HG03342 (cell line): ENCODE measurements around the gene HCCS.
"Not testable (repeated sequence)": the region's sequence is repeated elsewhere in the genome, so short reads cannot be mapped to it uniquely, and the experiment has no call there.

ENCODE experiments used
- ATAC-seq: cut with Tn5 transposase; IDR thresholded peaks from one replicate; pipeline ENCODE4 v1.9.1; 2021; ENCODE audit warnings: mild to moderate bottlenecking, moderate library complexity; ENCODE audit not compliant: unreplicated experiment

HCCS gene

DNA sequence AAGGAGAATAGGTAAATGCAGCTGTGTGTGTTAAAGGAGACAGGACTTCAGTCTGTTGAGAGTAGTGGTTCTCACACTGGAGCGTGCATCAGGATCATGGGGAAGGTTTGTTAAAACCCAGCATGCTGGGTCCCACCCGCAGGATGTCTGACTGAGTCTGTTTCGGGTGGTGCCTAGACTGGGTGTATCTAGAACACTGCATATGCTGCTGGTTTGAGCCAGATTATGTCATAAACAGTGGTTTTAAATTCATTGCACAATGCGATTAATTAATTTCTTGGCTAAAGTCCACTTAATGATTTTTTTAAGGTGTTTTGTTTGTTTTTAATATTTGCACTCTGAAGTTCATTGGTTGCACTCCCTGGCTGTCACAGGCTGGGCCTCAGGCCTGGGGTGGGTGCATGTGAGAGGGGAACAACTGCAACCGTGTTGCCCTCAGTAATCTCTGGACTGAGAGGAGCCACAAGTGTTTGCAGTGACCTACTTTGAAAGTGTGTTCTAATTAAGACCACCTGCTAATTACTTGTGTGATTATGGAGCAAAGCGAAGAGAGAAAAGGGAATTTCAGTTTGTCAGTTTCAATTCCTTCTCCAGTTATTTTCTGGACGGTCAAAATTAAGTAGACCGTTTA, 8.3 kb downstream of the HCCS start:
- no peak for ATAC-seq

DNA sequence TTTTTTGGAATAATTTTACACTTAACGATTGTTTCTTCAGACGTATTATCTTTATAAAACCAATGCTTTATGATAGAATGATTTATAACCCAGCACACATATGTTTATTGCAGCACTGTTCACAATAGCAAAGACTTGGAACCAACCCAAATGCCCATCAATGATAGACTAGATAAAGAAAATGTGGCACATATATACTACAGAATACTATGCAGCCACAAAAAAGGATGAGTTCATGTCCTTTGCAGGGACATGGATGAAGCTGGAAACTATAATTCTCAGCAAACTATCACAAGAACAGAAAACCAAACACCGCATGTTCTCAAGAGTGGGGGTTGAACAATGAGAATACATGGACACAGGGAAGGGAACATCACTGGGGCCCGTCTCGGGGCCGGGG, 12.0 kb downstream of the HCCS start:
- not testable (repeated sequence) for ATAC-seq

DNA sequence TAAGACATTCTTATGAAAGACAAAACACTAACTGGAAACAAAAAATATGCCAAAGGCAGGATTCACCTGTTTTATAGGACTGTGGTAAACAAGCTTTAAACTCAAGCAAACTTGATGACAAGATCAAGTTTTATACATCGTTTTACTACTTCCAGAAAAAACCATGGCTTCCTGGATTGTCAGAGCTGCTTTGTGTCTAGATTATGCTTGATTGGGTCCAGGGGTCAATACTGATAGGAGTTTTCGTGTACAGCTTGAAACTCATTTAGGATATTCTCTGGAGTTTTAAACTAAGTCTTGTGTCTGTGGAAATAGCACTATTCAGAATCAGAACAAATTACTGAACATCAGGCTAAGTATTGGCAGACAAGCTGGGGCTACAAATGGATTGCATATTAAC, 13.0 kb downstream of the HCCS start:
- no peak for ATAC-seq

DNA sequence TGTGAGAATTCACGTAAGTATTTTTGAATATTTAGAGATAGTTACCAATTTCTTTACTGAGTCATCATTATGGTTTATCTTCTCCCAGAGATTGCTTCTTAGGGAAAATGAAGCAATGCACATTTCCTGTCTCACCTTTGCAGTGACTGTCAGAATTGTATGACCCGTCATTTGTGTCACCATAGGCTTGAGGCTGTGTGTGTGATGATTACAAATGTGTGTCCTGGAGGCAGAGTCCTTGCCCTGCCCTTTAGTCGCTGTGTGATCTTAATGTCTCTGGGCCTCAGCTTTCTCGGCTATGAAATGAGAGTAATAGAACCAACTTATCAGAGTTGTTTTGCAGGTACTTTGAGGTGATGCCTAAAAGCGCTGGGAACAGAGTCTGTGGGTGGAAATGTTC, 13.9 kb downstream of the HCCS start:
- no peak for ATAC-seq

DNA sequence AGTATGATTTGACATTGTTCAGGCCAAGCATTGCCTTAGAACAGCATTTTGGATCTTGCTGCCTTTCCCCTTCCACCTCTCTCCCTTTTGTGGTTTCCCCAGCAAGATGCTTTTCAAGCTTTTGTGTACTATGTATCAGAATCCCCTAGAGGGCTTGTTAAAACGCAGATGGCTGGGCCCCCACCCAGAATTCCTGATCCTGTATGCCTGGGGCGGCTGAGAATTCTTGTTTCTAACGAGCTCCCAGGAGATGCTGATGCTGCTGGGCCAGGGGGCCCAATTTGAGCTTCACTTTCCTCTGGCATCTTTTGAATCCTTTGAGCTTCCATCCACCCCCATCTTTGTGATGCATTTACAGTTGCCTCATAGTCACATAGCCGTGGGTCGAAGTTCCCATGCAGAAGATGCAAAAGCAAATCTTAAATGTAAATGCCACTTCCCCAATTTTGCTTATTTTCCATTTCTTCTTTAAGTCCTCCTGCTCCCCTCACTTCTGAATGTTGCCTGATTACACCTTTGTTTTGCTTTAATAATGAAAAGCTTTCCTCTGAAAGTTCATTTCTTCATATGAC, 18.5 kb downstream of the HCCS start:
- ATAC-seq: no peak

DNA sequence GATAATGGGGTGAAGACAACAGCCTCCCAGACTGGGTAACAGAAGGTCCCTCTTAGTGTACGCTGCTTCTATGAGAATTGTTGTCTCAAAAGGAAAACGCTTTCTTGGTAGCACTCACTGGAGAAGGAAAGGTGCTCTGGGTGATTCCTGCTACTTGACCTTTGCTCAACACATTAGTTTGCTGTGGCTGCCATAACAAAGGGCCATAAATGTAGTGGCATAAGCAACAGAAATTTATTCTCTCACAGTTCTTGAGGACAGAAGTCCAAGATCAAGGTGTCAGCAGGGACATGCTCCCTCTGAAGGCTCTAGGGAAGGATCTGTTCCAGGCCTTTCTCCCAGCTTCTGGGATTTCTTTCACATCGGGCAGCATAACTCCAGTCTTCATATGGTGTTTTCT, 19.0 kb downstream of the HCCS start:
- ATAC-seq: no peak

DNA sequence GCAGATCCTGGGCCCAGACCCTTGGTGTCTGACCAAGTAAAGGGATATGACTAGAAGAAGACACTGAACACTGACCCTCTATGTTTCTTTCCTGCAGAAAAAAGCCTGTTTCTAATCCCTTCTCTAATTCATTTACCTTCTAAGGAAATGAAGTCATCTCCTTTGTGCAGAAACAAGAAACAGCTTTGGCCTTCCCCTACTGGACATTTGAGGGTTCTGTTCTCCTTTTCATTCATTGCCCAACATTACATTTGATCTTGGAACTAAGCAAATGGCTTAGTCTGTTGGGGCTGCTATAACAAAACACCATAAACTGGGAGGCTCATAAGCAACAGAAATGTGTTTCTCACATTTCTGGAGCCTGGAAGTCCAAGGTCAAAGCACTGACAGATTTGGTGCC, 20.0 kb downstream of the HCCS start:
- no peak for ATAC-seq

DNA sequence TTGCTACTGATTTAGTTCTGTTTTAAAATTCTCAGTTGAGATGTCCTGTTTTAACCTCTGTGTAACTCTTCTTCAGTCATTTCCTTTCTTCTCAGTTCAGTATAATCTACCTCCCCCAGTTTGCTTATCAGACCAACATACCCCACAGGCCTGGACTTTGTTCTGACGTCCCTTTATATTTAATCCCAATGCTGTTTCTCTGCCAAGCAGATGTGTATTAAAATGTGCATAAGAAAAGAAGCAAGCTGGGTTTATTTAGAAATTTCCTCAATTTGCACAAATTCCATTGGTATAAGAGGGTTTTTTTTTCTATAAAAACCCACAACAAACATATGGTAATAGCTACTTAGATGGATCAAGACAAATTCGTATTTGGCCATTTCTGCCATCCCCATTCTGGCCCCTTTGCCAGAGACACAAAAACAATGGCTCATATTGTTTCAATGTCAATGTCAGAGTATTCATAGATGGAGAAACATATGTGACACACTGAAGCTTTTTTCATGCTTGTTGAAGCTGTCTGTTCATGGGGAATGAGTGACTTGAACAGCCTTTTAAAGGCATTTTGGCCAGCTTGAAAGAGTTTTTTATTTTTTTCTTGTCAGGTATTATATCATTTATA, 24.5 kb downstream of the HCCS start:
- ATAC-seq: no peak

DNA sequence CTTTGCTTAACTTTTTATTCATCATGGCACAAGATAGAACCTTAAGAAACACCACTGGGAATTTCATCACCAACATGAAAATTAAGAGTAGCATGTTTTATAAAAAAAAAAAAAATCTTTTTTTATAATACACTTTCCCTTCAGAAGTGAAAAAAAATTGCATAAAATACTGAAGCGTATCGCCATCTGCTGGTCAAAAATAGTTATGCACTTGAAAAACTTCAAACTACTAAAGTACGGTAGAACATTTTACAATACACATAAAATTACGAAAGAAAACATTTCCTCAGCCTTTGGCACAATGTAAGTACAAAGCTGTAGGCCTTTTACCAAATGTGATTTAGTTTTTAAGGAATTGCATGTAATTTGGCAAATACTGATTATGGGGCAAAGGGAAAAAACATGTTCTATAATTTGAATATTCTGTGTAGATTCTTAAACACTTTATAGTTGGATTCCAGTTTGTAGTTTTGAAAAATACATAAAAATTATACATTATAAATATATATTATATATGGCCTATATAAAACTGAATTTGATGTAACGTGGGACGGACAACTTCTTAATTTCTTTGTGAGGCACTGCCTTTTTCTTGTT, 26.5 kb downstream of the HCCS start:
- ATAC-seq: no peak

DNA sequence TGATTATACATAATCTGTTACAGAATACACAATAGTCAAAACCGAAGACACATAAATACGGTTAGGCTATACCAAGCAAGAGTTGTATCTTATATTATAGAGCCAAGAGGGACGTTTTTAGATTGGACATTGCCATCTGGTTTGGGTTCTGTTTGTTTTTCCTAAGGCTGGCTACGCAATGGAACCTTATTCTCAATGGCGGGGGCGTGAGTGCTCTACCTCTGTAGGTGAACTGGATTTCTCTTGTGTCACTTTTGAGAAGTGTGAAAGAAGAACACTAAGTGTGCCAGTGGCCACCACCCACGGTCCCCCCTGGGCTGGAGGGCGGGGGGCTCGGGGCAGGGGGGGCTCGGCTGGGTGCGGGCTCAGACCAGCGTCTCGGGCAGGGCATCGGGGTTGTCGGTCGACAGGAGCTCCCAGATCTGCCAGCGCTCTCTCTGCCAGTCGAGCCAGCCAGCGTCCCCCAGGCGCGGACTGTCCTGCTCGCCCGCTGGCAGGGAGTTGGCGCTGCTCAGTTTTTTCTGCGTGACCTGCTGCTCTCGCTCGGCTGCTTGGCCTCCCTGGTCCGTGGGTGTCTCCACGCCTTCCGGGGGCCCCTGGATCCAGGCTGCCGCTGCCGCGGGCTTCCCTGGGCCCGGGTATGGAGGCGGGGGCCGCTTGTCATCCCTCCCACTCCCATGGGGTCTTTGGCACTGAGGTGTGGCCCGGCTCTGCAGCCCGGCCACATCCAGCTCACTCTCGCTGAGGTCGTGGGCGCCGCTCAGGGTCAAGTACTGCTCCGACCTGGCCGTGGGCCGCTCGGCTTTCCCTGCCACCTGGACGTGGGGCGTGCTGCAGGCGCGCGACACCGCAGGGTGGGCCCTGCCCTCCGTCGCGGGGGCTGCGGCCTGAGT, 27.6 kb downstream of the HCCS start:
- ATAC-seq: no peak

DNA sequence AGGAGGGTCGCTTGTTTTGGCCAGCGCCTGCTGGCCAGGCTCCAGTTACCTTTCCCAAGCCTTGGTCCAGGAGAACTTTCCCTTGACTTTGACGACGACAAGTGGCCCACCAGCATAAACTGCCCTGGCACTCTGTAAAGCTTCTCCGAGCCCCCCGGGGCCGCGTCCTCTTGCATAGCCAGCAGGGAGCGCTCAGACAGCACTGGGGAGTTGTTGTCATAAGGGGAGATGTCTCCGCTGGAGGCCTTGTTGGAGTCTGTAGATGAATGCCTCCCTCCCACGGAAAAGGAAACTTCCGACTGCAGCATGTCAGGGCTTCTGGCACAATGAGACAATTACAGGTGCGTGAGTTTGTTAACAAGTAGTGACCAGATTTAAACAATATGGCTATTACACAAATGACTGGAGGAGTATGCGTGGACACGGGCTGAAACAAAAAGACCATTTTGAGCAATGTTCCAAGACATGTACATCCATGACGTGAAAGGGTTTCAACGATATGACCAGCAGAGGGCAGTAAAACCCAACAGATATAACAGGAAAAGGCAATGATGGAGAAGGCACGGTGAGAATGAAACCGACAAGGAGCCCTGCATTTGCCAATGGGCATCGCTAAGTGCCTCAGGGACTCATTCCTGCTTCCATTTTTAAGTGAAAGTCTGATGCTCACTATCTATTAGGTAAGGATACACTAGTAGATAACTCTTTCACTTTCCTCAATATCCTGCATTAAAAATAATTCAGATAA, 33.0 kb downstream of the HCCS start:
- peak; percentile 91 for ATAC-seq

DNA sequence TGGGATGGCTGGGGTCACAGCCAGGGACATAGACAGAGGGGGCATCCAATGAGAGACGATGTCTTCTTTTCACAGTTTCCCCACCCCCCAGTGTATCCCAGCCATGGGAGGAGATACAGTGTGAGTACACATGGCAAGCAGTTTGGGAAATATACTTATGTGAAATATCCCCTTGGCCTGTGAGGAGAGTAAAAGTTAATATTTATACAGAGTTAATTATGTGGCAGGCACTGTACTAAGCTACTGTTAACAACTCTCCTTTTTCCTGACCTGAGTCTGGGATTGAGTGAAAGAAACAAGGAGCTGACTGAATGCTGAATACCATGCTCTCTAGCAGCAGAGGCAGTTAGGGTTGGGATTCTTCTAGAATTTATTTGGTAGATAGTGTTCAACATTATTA, 35.3 kb downstream of the HCCS start:
- ATAC-seq: no peak

DNA sequence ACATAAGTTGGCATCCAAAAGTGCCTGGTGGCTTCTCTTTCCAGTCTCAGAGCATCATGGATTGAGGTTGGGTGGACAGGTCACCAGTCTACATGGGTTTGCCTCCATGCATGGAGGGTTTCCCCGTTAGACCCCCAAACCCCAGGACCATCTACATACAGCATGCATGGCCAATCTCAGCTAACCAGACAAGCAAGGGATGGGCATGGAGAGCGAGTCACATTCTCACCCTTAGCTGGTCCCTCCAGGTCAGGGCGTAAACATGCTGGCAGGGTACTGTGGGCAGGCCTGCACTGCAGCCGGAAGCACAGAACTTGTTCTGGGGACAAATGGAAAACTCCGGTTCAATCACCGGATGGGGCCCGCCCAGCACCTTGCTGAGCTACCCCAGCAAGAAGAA, 37.3 kb downstream of the HCCS start:
- no peak for ATAC-seq

DNA sequence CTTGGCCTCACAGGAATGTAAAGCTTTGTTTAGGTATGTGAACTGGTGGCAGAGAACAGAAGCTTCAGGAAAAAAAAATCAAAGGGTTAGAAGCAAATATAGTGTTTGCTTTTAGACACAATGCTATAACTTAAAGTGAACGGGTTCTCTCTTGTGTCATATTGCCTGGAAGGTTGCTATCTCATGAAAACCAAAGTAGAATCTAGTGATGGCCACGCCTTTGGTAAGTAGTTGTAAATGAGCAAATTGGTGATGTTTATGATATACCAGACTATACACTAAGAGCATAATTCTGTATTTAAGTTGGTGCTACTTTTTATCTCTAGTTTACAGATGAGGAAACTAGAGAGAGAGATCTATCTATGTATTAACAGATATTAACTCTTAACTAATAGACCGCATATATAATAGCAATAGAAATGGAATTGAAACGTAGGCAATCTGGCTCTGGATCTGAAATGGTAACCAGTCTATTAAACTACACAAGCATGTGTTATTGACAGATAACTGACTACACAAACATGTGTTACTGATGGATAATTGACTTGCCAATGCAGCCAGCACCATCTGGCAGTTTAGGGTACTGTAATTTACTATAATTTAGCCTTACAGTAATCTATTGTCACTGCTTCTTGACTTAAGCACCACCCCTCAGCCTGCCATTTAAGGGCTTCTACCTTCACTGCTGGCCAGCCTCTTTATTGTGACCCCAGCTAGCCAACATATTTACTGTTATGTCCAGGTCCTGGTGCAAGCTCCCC, 40.8 kb downstream of the HCCS start:
- no peak for ATAC-seq

DNA sequence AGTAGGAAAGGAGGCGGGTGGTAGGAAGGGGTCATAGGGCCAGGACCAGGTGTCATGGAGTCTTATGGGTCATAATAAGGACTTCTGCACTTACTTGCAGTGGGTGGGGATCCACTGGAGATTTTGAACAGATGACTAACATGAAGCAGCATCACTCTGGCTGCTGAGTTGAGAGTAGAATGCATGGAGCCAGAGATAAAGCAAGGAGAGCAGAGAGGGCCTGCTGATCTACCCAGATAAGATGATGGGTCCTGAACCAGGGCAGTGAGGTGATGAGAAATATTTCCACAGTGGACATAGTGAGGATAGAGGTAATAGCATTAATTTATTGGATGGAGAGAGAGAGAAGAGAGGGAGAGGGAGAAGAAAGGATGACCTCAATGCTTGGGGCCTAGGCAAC, 48.0 kb downstream of the HCCS start:
- ATAC-seq: no peak

DNA sequence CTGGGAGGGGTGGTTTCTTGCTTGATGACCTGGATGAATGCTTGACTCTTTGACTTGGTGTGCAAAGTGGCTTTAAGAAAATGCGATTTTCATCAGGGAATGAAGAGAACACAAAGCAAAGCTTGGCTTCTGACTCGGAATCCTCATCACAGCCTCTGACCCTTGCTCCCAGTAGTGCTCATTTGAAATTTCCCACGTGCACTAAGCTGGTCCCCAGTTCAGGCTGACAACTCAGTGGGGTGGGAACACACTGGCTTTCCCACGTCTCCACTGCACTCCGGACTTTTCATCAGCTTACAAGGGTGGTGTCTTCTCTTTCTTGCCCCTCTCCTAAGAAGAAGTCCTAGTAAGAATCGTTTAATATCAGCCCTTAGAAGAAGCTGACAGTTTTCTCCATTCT, 53.3 kb downstream of the HCCS start:
- ATAC-seq: no peak

DNA sequence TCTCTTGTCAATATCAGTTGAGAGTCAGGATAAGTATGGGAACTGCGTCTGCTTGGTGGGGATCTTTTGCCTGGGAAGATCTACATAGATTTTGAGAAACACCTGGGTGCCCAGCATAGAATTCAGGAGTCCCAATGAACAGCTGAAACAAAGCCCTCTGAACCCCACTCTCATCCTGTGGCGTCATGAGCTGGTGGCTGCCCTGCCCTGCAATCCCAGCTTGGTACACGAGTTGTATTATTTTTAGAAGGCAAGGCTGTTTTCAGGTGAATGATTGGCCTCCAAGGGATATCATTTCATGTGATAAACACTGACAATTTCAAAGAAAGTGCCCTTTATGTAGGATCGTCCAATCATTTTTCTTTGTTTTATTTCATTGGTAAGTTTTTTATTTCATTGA, 60.8 kb downstream of the HCCS start:
- ATAC-seq: no peak

DNA sequence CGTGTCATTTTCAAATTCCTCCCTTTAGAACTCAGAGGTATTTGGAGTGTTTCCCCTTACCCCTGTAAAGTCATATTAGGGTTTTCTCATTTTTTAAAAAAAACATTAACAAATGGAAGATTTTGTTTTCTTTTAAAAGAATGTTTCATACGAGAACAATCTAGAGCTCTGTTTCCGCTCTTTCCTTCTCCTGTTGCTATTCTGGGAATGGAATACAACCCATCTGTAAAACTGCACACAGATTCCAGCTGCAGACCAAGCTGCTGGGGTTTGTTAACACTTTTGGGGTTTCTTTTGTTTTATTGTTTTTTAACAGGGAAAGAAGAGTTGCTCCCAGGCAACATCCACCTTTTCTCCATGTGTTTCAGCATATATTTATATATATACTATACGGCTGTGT, 61.3 kb downstream of the HCCS start:
- no peak for ATAC-seq
